ENCODE data around the gene CENPK.

DNA sequence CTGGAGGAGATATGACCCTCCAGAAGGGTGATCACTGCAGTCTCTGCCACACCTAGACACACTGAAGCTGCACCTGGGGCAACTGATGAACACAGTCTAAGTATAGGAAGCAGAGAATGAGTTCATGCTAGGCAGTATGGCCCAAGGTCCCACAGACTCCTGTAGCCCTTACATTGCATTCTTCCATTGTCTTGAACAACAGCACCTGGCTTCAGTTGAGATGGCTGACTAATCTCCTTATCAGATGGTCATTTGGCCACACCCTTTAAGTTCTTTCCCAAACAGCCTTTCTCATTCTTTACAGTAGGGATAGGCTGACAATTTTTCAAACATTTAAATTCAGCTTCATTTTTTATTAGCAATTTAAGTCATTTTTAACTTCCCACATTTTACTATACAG is 23.1 kb downstream of the CENPK start:
- TF ChIP-seq, protein P1, sequence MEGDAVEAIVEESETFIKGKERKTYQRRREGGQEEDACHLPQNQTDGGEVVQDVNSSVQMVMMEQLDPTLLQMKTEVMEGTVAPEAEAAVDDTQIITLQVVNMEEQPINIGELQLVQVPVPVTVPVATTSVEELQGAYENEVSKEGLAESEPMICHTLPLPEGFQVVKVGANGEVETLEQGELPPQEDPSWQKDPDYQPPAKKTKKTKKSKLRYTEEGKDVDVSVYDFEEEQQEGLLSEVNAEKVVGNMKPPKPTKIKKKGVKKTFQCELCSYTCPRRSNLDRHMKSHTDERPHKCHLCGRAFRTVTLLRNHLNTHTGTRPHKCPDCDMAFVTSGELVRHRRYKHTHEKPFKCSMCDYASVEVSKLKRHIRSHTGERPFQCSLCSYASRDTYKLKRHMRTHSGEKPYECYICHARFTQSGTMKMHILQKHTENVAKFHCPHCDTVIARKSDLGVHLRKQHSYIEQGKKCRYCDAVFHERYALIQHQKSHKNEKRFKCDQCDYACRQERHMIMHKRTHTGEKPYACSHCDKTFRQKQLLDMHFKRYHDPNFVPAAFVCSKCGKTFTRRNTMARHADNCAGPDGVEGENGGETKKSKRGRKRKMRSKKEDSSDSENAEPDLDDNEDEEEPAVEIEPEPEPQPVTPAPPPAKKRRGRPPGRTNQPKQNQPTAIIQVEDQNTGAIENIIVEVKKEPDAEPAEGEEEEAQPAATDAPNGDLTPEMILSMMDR (IDR thresholded peaks at IDR 0.05; ENCODE audit: low read length), result no peak
- no peak for TF ChIP-seq EZH2 (IDR thresholded peaks at IDR 0.05; ENCODE audit: borderline replicate concordance, low read length)
